Lower leg skin (tissue), 4 donors: ENCODE measurements around the gene AOPEP. TPM values are rescaled to one million over a fixed set of nuclear protein-coding genes. Genes with fewer than 3 reads are reported as not detected.
A peak's percentile ranks its signal among the peaks of the same experiment; 100 is the strongest.

Experiments used
- DNase-seq, 2 donors: peaks; one replicate each; pipeline ENCODE4 v3.0.0-alpha.2; 2019; ENCODE audit warnings: low spot score in 2 of 2
- H3K4me3 ChIP-seq: fragments of 200-600 bp; sonication (generic); 2 replicates; pipeline ENCODE4 v1.5.1; 2017; ENCODE audit warnings: mild to moderate bottlenecking, low read depth; ENCODE audit not compliant: poor library complexity, severe bottlenecking
- POLR2A ChIP-seq, 2 donors: fragments of 450-650 bp; IDR thresholded peaks; one replicate each; pipeline ENCODE4 v1.6.1; 2016 to 2017; ENCODE audit warnings: antibody characterized with exemption in 2 of 2, mild to moderate bottlenecking in 1 of 2, moderate library complexity in 1 of 2
- WGBS, 2 donors: methylation state at CpG; one replicate each; pipeline ENCODE4 v1.1.5; 2018; 5-methylcytosine and 5-hydroxymethylcytosine counted together
- intact Hi-C: fragments of 100-400 bp; cut with DNase I; formaldehyde crosslinking; loops from one replicate; pipeline ENCODE4 v1.15.0; 2023; ENCODE audit warnings: low total_unique reads
- total RNA-seq, 4 donors: library from RNA; depleted of rRNA; stranded (reverse); fragments of >200 nt; gene quantifications; one replicate each; pipeline ENCODE4 v1.1.0, GENCODE V29; 2016
- TF ChIP-seq, protein P1 (sequence below), 3 donors: fragments of 450-650 bp; IDR thresholded peaks; one replicate each; pipeline ENCODE4 v1.5.1; 2016; ENCODE audit warnings: antibody characterized with exemption in 3 of 3, mild to moderate bottlenecking in 3 of 3, moderate library complexity in 2 of 3

The AOPEP gene
- total RNA-seq, 4 donors from 2014 or later, result 66.3 to 136 (median 118) TPM

DNA sequence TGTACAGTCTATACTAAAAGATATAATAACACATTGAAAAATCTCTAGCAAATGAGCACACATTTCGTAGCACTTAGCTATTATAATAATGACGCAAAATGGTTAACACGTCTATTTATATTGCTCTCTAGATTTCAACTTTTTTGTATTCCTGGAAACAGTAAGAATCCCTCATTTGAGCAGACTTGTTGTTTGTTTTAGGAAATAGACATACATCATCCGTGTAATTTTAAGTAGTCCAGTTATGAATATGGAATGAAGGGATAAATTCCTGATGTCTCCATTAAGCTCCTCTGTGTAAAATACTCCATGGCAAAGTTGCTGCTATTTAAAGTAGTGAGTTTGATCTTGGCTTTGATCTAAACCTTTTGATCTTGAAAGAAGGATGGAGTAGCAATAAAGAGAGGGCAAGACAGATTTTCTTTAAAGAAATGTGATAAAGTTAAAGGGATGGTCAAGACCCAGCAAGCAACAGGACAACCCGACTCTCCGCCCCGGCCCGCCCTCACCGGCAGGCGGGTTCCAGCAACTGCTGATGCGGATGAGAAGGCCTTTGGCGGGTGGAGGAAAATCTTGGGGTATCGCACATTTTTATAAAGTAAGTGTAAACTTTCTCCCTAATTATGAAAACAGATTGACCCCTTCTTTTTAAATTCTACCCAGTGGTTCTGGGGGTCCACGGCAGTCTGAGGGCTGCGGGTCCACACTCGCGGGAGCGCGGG lies 277.4 kb downstream of the AOPEP start:
- no peak for TF ChIP-seq POLR2A (IDR thresholded peaks at IDR 0.05)
- TF ChIP-seq, protein P1, sequence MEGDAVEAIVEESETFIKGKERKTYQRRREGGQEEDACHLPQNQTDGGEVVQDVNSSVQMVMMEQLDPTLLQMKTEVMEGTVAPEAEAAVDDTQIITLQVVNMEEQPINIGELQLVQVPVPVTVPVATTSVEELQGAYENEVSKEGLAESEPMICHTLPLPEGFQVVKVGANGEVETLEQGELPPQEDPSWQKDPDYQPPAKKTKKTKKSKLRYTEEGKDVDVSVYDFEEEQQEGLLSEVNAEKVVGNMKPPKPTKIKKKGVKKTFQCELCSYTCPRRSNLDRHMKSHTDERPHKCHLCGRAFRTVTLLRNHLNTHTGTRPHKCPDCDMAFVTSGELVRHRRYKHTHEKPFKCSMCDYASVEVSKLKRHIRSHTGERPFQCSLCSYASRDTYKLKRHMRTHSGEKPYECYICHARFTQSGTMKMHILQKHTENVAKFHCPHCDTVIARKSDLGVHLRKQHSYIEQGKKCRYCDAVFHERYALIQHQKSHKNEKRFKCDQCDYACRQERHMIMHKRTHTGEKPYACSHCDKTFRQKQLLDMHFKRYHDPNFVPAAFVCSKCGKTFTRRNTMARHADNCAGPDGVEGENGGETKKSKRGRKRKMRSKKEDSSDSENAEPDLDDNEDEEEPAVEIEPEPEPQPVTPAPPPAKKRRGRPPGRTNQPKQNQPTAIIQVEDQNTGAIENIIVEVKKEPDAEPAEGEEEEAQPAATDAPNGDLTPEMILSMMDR (IDR thresholded peaks at IDR 0.05), result no peak
- peak overlapping the region; percentile 72 for H3K4me3 ChIP-seq
- 8 to 9% methylated on average over 18 to 19 of the region's 19 CpGs for WGBS, 2 donors
- peak in 1 of 2 donors; percentile 91 for DNase-seq
- intact Hi-C loops, result loop anchor here (10.0 kb wide), 1 partner anchor 219 kb away; no protein-coding TSS in a partner anchor

DNA sequence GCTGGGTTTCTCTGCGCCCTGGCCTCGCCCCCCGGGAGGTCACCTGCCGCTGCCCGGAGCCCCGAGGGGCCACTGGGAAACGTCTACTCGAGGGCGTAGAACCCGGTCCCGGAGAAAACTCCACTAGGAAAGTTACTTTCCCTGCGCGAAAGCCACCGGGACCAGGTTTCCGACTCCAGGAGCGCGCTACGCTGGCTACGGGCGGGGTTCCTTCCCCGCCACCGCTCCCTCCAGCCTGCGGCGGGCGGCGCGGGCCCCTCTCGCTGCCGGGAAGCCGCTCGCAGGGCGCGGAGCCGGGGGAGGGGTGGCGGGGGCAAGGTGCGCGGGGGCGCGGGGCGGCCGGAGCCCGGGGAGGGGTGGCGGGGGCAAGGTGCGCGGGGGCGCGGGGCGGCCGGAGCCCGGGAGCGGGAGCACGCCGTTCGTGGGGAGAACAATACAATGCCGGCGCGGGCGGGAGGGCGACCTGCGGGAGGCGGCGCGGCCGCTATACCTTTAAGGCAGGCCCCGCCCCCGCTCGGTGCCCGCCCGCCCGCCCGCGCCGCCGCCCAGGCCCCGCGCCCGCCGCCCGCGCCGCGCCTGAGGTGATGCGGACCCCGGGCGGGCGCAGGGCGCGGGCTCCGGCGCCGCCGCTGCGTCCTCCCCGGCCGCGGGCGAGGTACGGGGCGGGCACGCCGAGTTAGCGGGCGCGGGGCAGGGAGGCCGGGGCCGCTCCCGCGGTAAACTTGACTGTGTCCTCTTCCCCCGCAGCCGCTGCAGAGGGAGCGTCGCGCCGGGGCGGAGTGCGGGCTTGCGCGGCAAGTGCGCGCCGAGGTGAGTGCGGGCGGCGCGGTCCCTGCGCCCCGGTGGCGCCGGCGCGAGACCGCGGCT lies 278.1 kb downstream of the AOPEP start:
- intact Hi-C loops, result loop anchor here (5.0 to 10.0 kb wide), 2 partner anchors 220 to 778 kb away; no protein-coding TSS in a partner anchor
- peak overlapping the region; percentile 72 for H3K4me3 ChIP-seq
- DNase-seq, result no peak
- 0 to 1% methylated on average over 30 to 52 of the region's 133 CpGs for WGBS, 2 donors
- TF ChIP-seq POLR2A (IDR thresholded peaks at IDR 0.05), result no peak
- TF ChIP-seq, protein P1 (IDR thresholded peaks at IDR 0.05), result no peak

DNA sequence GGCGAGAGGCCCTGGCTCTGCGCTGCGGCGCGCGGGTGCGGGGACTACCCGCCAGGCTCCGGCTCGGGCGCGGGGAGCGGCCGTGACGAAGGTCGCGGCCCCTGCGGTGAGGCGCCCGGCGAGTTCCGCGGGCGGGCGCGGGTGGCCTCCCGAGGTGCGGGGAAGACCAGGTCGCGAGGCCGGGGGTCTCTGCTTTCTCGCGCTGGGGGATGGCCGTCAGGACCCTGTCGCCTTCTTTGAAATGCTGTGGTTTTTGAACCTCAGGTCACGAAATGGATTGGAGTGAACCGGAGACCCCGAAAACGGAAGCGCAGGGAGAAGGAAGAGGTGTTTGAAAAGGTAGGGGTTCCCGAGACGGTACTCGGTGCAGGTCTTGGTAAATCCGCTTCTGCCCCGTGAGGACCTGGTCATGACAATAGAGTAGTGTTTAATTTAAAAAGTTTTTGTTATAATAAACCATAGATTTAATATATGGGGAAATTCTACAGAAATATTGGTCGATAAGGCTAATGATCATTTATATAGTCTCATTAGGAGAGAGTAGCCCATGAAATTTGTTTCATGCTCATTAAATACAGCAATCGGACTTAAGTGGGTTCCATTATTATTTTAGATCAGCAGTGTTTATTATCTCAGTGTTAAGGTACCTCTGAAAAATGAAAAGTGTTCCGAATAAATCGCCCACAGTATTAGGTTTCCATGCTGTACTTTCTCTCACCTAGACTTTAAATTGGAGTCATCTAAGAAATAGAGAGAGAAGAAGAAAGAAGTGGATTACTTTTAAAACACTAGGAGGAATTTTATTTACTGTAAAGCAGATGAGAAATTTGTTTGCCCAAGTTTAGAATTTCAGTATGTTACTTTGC lies 279.0 kb downstream of the AOPEP start:
- no peak for DNase-seq
- TF ChIP-seq, protein P1 (IDR thresholded peaks at IDR 0.05), result no peak
- no peak for TF ChIP-seq POLR2A (IDR thresholded peaks at IDR 0.05)
- intact Hi-C loops, result loop anchor here (5.0 to 10.0 kb wide), 2 partner anchors 221 to 777 kb away; no protein-coding TSS in a partner anchor
- WGBS, 2 donors, result 4 to 8% methylated on average over 22 to 48 of the region's 49 CpGs
- peak overlapping the region; percentile 66 for H3K4me3 ChIP-seq

DNA sequence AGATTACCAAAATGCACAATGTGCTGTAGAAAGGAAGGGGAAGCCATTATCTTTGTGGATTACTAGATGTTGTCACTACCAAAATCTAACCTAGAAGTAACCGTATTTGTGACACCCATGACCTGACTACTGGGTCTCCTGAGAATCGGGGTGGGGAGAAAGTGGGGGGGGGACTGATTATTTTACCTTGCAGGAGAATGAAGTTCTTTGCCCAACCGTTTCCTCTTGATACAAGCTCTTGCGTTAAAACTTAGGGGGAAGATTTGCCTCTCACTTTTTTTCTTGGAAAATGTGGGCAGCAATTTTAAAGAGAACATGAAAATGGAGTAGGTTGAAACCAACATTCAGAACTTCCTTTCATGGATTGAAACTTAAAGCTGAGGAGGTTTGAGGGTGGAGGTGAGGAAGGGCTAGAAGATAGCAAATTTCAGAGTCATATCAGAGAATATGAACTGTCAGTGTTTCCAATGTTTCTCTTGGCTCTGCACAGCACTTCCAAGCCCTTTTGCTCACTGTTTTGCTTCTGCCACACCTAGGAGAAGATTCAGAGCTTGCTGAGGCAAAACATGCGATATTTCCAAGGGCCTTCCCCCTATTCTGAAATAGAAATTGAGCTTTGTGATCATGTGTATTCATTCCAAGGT lies 280.8 kb downstream of the AOPEP start:
- H3K4me3 ChIP-seq, result no peak overlapping the region
- WGBS, 2 donors, result 16 to 18% methylated on average over 5 of the region's 5 CpGs
- intact Hi-C loops, result loop anchor here (5.0 to 10.0 kb wide), 2 partner anchors 223 to 775 kb away; no protein-coding TSS in a partner anchor
- TF ChIP-seq POLR2A (IDR thresholded peaks at IDR 0.05), result no peak
- TF ChIP-seq, protein P1 (IDR thresholded peaks at IDR 0.05), result no peak
- no peak for DNase-seq
